AG04450 (cell line): Measurements from ENCODE around the gene MMEL1. TPM values are rescaled to one million over a fixed set of nuclear protein-coding genes. Genes with fewer than 3 reads are reported as not detected.
A peak's percentile ranks its signal among the peaks of the same experiment; 100 is the strongest.
"Not testable (repeated sequence)": the region's sequence is repeated elsewhere in the genome, so short reads cannot be mapped to it uniquely, and the experiment has no call there.

Experiments used
- CTCF ChIA-PET: fragments of 300-600, 350-600 bp; formaldehyde crosslinking; extraction: SDS; loops from one replicate; lab custom pipeline; 2022; ENCODE audit warnings: antibody characterized with exemption, inconsistent platforms; lab: Charles Lee
- POLR2A ChIA-PET: fragments of 350-600 bp; formaldehyde crosslinking; extraction: SDS; loops from one replicate; lab custom pipeline; 2021; ENCODE audit warnings: antibody characterized with exemption, inconsistent platforms; lab: Yijun Ruan, JAX
- DNase-seq: peaks from one replicate; pipeline ENCODE4 v3.0.0-alpha.2; 2011; ENCODE audit warnings: low read depth, low spot score
- H3K27ac ChIP-seq: one replicate; pipeline ENCODE4 v1.5.1; 2012; ENCODE audit warnings: low read depth, low read length, control low read depth
- H3K27me3 ChIP-seq: one replicate; pipeline ENCODE4 v1.6.0; 2012; ENCODE audit warnings: low read length; ENCODE audit not compliant: control insufficient read depth, insufficient read depth
- H3K4me3 ChIP-seq: 2 replicates; pipeline ENCODE4 v1.5.1; 2011; ENCODE audit warnings: mild to moderate bottlenecking, low read depth, low read length, control low read depth
- H3K9me3 ChIP-seq: 2 replicates; pipeline ENCODE4 v1.5.1; 2012; ENCODE audit warnings: low read length; ENCODE audit not compliant: control insufficient read depth, insufficient read depth
- polyA plus RNA-seq: library from polyadenylated mRNA; depleted of rRNA; stranded (reverse); fragments of >200 nt; gene quantifications from 2 replicates; pipeline ENCODE4 v1.2.3, GENCODE V29; 2011
- TF ChIP-seq, protein P1 (sequence below): IDR thresholded peaks from 2 replicates; pipeline ENCODE4 v1.5.1; 2011; ENCODE audit warnings: low read depth, low read length, control low read depth, inconsistent platforms

MMEL1 gene
- polyA plus RNA-seq, 1 experiment, result 0.21 TPM

DNA sequence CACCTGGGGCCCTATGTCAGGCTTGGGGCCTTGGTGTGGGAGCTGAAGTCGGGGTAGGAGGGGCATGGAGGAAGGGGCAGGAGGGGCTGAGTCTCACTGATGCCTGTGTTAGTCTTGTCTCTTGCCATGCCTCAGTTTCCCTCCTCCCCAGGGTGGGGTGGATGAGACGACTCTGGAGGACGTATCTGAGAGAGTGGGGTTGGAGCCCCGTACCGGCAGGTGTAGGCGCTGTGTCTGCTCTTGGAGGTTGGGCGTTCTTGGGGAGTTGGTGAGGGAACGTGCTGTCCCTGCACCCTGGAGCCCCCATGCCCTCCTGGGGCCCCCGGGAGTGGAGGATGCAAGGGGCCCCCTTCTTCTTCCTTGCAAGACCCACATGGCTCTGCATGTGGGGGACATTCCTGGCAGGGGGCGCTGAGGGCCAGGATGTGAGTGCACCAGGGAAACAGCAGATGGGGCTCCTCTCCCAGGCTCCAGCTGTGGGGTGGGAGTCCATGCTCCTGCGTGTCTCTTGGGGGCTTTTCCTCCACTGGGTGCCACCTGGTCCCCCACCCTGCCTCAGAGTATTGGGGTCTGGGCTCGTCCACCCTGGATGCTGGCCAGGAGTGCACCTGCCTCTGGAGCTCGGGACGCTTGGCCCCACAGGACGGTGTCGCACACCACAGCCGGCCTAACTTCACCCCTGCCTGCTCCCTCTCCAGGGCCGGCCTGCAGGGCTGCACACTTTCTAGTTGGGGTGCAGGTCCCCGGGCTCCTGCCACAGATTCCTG lies 78.0 kb downstream of the MMEL1 start:
- DNase-seq, result no peak
- ChIA-PET CTCF (interaction anchor here (1.4 kb wide), 1 partner anchor 31 kb away, joined by 4 read pairs; no protein-coding TSS in a partner anchor), POLR2A (no interaction called here)
- Histone ChIP-seq H3K27ac (no peak overlapping the region), H3K27me3 (peaks cover 4% of the 10 kb centered on the region), H3K9me3 (no peaks in the 10 kb centered on the region; the same call in 1 of the 2 replicates), H3K4me3 (no peak overlapping the region)
- TF ChIP-seq, protein P1, sequence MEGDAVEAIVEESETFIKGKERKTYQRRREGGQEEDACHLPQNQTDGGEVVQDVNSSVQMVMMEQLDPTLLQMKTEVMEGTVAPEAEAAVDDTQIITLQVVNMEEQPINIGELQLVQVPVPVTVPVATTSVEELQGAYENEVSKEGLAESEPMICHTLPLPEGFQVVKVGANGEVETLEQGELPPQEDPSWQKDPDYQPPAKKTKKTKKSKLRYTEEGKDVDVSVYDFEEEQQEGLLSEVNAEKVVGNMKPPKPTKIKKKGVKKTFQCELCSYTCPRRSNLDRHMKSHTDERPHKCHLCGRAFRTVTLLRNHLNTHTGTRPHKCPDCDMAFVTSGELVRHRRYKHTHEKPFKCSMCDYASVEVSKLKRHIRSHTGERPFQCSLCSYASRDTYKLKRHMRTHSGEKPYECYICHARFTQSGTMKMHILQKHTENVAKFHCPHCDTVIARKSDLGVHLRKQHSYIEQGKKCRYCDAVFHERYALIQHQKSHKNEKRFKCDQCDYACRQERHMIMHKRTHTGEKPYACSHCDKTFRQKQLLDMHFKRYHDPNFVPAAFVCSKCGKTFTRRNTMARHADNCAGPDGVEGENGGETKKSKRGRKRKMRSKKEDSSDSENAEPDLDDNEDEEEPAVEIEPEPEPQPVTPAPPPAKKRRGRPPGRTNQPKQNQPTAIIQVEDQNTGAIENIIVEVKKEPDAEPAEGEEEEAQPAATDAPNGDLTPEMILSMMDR, result peak; percentile 33

DNA sequence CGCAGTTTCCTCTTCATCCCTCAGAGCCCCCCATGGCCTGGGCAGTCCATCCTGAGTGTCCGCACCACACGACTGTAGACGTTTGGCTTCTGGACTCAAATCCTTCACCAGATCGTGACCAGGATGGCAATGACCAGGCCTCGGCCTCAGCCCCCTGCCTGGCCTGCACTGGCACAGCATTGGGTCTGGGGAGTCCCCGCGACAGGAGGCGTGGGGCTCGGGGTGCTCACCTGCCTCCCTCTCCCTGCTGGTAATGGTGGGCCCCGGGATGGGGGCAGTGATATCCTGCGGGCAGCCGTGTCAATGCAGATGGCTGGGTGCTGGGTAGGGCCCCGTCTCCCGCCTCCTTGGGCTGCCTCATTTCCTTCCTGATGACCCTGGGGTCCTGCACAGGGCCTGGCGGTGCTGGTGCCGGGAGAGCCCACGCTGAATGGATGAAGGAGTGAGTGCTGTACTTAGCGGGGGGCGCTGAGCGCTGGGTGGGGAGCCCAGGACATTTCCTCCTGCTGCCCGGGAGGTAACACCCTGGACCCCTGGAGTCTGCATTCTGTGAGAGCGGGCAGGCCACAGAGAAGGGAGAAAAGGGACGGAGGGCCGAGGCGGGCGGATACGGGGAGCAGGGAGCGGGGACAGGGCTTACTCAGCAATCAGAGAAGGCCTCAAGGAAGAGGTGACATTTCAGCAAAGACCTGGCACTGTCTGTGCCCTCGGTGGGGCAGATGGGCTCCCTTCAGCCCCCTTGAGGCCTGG lies 78.8 kb downstream of the MMEL1 start:
- Histone ChIP-seq H3K27me3 (peaks cover 4% of the 10 kb centered on the region), H3K4me3 (no peak overlapping the region), H3K9me3 (no peaks in the 10 kb centered on the region; the same call in 1 of the 2 replicates), H3K27ac (no peak overlapping the region)
- POLR2A ChIA-PET, result no interaction called here
- TF ChIP-seq, protein P1, result no peak
- DNase-seq, result no peak
- CTCF ChIA-PET, result no interaction called here

DNA sequence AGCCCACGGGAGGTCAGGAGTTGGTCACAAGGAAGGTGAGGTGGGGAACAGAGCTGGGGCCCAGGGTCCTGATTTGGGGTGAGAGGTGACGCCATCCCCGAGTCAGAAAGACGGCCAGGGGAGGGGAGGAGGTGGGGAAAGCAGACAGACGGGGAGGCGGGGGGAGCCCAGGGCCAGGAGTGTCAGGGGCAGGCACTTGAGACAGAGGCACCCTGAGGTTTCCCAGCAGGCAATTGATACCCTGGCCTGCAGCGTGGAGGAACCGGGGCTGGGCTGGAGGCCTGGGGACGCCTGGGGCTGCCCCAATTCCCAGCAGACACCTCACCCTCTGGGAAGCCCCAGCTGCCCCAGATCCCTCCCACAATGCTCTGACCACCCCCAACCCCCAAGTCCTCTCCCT lies 79.7 kb downstream of the MMEL1 start:
- H3K27ac ChIP-seq, H3K9me3 ChIP-seq, POLR2A ChIA-PET, H3K27me3 ChIP-seq, H3K4me3 ChIP-seq, DNase-seq, CTCF ChIA-PET: not testable (repeated sequence)

DNA sequence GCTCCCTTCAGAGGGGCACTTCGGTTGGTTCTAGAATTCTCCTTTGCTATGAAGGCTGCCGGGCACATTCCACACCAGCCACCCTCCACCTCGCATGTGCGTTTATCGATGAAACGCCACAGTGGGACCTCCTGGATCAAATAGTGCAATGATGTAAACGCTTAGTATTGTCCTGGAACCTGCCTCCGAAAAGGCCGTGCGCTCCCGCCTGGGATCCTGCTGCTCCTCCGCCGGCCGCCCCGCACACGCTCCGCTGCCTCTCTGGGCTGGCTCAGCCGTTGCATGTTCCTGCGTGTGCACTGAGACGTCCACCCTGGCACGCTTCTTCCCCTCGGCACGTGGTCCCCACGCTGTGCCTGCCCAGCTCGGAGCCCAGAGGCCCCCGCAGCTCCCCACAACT lies 80.6 kb downstream of the MMEL1 start:
- DNase-seq, result no peak
- H3K27me3 ChIP-seq, result peaks cover 4% of the 10 kb centered on the region
- no peaks in the 10 kb centered on the region; the same call in 1 of the 2 replicates for H3K9me3 ChIP-seq
- H3K27ac ChIP-seq, result no peak overlapping the region
- no peak overlapping the region for H3K4me3 ChIP-seq
- TF ChIP-seq, protein P1, result no peak
- CTCF ChIA-PET, result no interaction called here
- POLR2A ChIA-PET, result no interaction called here

DNA sequence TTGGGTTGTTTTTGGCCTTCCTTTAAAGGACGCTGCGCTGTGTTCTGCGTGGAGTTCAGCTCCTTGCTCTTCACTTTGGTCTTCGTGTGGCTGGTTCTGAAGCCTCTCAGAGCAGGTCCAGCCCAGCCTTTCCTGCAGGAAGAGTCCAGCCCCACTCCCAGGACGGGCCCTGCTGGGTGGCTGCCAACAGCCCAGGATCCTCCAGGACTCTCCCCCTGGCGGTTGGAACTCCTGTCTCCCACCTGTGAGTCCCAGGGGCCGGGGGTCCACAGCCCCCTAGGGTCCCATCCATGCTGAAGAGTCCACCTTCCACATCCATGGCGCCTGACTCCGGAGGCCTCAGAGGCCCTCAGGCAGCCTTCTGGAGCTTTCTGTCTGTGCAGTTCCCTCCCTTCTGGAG lies 81.3 kb downstream of the MMEL1 start:
- POLR2A ChIA-PET, H3K9me3 ChIP-seq, CTCF ChIA-PET, H3K27me3 ChIP-seq, H3K27ac ChIP-seq, H3K4me3 ChIP-seq, DNase-seq: not testable (repeated sequence)

DNA sequence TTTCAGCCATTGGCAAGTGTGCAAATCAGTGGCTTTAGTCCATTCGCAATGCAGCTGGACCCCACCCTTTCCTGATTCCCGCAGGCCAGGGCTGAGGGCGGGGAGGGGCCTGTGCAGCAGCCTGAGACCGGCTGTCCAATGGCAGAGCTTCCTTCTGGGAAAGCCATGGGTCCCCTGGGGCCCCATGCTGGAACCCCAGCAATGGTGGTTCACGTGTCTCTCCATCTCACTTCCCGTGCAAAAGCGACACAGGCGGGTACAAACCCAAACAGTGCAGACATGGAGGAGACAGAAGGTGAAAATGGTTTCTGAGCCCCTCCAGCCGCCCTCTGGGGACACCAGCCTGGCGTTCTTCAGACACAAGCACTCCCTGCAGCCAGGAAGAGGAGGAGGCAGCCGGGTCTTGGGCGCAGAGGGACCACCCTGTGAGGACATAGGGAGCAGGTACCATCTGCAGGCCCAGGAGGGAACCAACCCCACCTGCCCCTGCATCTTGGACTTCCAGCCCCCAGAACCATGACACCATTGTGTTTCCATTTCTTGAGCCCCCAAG lies 82.4 kb downstream of the MMEL1 start:
- H3K27ac ChIP-seq, H3K4me3 ChIP-seq, POLR2A ChIA-PET, DNase-seq, H3K9me3 ChIP-seq, CTCF ChIA-PET, H3K27me3 ChIP-seq: not testable (repeated sequence)

DNA sequence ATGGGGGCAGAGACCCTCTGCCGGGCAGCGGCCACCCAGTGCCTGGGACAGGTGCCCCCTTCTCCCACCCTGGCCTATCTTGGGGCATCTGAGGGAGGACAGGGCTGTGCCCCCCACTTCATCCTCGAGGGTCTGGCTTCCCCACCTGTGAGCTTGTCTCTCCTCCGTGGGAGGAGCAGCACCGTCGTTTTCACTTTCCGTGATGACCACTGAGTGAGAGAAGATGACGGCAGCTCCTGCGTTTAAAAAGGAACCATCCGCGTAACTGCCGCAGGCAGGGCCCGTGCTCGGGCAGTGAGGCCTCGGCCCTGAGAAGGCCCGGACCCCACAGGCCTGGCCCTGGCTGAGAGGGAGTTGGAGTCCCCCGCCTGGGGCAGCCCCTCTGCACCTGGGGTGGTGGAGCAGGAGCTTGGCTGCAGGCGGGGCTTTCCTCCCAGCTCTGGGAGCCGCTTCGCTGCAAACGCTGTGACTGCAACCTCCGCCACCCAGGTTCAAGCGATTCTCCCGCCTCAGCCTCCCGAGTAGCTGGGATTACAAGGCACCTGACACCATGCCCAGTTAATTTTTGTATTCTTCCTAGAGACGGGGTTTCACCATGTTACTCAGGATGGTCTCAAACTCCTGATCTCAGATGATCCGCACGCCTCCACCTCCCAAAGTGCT lies 83.3 kb downstream of the MMEL1 start:
- POLR2A ChIA-PET, H3K9me3 ChIP-seq, H3K27me3 ChIP-seq, H3K27ac ChIP-seq, DNase-seq, H3K4me3 ChIP-seq, CTCF ChIA-PET: not testable (repeated sequence)
